ENCODE data around the gene CXXC1.

- TF ChIP-seq GATA2 (IDR thresholded peaks at IDR 0.05; ENCODE audit: low read depth, low read length), result no peak
- no peak for TF ChIP-seq GATA3 (IDR thresholded peaks at IDR 0.05; ENCODE audit: low read depth, low read length)
Observed at GRCh38 chr18:50274941-50275340, 12.6 kb downstream of the CXXC1 start.
